HG02938 (cell line): ENCODE measurements around the gene FCMR.

Source experiments
- ATAC-seq: cut with Tn5 transposase; IDR thresholded peaks from one replicate; pipeline ENCODE4 v1.9.1; 2021; ENCODE audit warnings: mild to moderate bottlenecking, moderate library complexity; ENCODE audit not compliant: unreplicated experiment

FCMR gene

DNA sequence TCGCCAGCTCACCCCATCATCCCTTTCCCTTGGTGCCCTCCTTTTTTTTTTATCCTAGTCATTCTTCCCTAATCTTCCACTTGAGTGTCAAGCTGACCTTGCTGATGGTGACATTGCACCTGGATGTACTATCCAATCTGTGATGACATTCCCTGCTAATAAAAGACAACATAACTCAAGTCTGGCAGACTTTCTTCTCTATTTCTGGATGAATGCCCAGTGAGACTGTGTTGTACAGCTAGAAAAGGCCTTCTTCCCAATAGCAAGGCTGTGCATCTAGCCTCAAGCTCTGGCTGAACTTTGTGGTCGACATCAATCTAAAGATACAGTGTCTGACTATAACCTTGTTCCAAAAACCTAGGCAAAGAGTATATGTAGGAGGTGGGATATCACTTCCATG, 18.1 kb downstream of the FCMR start:
- no peak for ATAC-seq

DNA sequence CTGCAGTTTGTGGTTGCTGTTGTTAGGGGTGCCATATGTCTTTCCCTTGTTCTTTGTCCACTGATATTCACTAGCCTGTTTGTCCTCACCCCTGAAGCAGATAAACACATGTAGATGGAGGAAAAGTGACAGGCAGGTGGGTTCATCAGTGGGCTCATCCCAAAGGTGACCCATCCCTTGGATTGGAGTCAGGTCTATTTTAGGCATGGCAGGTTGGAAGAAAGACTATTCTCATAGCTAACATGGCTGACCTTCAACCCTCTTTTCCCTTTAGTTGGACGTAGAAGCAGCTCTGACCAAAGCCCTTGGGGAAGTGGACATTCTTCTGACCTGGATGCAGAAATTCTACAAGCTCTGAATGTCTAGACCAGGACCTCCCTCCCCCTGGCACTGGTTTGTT, 19.0 kb downstream of the FCMR start:
- ATAC-seq, result no peak

DNA sequence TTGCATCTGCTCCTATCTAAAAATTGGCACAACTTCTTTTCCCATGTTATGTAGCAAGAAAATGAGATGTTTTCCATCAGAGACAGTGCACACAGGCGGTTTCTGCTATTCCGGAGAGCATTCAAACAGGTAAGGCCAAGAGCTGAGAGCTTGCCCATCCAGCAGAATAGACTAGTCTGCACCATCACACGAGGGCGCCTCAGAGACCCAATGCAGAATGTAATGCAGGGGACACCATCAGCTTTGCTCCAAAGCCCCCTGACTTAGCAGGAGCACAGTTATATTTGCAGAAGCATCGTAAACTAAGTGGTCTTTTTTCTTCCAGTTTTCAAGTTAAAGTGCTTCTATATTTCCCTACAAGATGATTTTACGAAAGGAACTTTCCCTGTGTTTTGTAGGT, 19.8 kb downstream of the FCMR start:
- ATAC-seq, result no peak

- ATAC-seq, result no peak
These were observed 21.6 kb downstream of the FCMR start for GRCh38 chr1:206900149-206900548.

GRCh38 chr1:206899717-206900116, 22.0 kb downstream of the FCMR start:
- no peak for ATAC-seq

DNA sequence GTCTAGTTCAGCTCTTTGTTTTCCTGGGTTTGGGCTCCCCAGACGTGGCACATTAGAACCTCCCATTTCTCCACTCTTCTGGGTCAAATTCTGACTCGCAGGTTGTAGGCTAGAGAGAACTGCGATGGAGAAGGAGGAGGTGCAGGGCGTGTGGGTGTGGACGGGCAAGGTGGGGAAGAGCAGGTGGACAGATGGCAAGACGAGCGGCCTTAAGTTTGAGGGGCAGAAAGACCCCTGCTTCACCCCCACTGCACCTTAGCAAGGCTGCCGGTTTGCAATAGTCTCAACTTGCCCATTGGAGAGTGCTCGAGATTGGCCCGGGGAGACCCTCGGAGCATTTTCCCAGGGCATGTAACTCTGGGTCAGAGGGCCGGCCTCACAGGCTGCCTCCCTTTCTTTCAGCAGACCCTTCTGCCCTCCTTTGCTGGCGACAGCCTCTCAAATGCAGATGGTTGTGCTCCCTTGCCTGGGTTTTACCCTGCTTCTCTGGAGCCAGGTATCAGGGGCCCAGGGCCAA, 22.8 kb downstream of the FCMR start:
- no peak for ATAC-seq

GRCh38 chr1:206898089-206898914, 23.4 kb downstream of the FCMR start:
- no peak for ATAC-seq

- no peak for ATAC-seq
These were observed 24.6 kb downstream of the FCMR start, which contains the start of gene IL24 for GRCh38 chr1:206897175-206897574. Gene IL24, plus strand, starts transcription at chr1:206897443. Its CDS starts 390 bp downstream, at chr1:206897833.

- ATAC-seq, result no peak
These were observed 25.5 kb downstream of the FCMR start for GRCh38 chr1:206896261-206896660.

DNA sequence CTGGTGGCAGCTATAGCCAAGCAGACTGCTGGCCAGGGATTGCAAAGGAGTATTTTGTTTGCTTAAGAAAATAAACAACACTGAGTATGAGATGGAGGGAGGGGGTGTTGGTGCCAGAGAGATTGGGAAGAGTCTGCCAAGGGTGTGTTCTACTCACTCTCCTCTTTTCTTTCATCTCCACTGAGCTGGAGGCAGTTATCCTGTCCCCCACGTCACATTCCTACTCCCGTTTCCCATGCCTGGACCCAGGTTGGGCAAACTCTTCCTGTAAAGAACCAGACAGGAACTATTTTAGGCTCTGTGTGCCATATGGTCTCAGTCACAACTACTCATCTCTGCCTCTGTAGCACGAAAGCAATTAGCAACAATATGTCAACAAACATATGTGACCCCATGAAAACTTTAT, 25.9 kb downstream of the FCMR start:
- ATAC-seq, result no peak

DNA sequence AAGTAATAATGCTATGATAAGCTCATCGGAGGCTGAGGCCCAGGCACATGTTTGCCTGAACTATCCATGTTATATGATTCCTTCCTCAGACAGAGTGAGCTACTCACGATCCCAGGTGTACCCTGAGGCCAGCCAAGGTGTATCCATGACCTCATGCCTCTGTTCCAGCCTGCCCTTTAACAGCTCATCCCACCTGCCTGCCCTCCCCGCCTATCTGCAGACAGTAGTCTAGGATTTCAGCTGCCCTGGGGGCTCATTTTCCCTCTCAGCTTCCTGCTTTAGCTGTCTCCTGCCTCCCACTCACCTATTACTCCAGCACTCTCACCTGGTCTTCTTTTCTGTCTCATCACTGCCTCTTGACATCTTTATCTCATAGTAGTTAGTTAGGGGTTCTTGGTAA, 26.4 kb downstream of the FCMR start:
- ATAC-seq, result no peak

DNA sequence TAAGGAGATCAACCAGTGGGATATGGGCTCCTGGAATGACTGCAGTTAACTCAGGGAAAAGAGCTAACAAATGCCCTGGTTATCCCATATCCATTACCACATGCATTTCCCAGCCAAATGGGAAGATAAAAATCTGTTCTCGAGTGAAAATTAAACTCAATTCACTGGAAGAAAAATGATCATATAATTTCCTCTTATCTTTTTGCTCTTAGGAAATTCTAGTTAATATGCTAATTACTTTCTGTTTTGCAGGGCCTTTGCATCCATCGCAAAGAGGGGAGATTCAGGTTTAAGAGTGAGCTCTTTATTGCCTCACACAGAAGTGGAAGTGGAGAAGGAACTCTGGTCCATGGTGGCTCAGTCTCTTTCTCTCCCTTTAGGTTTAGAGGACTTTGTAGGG, 28.4 kb downstream of the FCMR start:
- ATAC-seq, result no peak

GRCh38 chr1:206892351-206892984, 29.3 kb downstream of the FCMR start:
- ATAC-seq, result no peak

GRCh38 chr1:206891412-206891811, 30.3 kb downstream of the FCMR start:
- ATAC-seq, result no peak

GRCh38 chr1:206890125-206891060, 31.3 kb downstream of the FCMR start:
- ATAC-seq, result no peak

DNA sequence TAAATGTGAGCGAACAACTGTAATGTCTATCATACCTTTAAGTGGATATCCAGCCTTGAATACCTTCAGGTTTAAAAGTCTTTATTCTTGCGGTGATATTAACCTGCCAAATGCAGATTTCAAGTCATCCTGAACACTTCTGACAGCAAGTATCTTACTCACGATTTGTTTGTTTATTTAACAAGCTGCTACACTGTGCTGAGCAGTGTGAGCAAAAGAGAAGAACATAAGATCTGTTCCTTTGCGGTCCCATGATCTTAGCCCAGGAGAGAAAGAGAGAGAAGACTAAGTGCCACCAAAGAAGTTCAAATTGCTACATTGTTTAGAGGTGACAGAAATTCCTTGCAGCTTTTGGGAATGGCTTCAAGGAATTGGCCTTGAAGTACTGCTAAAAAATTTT, 34.0 kb downstream of the FCMR start:
- ATAC-seq, result no peak

DNA sequence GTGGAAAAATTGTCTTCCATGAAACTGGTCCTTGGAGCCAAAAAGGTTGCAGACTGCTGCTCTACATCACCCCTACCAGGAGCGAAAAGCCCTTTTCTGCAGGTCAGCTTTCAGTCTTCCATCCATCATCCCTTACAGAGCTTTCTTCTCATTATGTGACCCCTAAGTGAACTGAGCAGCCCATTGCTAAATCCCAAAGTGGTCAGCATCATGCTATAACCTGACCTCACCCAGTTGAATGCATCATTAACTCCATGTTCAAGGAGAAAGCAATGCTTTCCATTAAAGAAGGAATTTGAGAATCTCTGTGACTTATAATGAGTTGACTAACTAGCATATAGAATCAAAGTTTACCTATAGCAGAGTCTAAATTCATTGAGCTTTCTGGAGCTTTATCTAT, 34.9 kb downstream of the FCMR start:
- no peak for ATAC-seq

DNA sequence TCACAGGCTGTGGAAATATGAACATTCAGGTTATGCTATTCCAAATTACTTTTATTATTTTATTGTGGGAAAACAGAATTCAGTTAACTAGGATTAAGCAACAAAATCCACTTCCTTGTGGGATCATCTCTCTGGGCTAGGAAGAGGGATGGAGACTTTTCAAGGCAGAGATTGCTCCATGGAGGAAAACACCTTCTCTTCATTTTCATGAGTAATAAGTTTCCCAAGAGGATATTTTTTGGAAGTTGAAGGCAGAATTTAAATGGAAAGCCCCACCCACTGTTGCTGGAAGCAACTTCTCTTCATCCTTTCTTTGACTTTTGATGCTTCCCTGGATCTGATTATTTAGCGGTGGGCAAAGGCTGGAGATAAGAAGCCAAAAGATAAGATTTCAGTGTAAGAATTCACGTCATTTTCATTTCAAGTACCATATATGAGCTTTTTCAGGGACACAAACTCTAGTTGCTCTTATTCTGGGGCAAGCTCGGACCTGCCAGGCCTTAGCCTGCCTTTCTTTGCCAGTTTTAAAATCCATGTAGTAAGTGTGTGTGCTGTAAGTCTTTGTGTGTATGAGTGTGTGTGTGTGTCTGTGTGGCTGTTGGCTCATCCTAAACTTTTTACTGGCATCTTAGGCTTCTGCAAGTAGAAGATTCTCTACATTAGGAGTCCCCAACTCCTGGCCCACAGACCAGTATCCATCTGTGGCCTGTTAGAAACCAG, 36.2 kb downstream of the FCMR start:
- ATAC-seq, result no peak

DNA sequence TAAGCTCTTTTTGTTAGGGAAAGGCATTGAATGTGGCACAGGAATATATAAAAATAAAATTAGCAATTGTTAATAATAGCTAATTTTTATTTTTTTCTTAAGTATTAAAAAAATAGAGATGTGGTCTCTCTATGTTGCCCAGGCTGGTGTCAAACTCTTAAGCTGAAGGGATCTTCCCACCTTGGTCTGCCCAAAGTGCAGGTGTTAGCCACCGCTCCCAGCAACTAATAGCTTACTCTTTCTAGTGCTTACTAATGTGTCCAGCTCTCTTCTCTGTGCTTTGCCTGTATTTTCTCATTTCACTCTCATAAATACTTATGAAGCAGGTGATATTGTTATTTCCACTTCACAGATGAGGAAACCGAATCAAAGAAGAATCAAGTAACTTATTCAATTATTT, 37.9 kb downstream of the FCMR start:
- ATAC-seq, result no peak

DNA sequence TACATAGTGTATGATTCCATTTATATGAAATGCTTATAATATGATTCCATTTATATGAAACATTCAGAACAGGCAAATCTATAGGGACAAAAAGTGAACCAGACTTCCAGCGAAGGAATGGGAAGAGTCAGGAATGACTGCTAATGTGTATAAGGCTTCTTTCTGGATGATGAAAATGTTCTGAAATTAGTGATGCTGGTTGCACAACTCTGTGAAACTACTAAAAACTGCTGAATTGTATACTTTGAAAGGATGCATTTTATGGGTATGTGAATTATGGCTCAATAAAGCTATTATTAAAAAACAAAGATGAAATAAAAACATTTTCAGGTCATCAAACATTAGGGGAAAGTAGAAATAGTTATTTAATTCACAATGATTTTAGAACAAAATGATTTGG, 38.6 kb downstream of the FCMR start:
- no peak for ATAC-seq

DNA sequence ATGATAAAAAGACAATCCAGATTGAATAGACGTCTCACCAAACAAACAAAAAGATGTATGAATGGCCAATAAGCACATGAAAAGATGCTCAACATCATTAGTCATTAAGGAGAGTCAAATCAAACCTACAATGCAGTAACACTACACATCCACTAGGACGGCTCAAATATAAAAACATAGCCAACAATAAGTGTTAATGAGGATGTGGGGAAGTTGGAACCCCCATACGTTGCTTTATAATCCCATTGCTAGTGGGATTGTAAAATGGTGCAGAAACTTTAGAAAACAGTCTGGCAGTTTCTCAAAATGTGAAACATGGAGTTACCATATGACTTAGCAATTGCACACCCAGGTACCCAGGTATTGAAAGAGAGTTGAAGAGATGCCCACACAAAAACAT, 39.2 kb downstream of the FCMR start:
- ATAC-seq, result no peak
